ENCODE results near the gene MAGOH. TPM values are rescaled to one million over a fixed set of nuclear protein-coding genes. Genes with fewer than 3 reads are reported as not detected.

The MAGOH gene
- total and polyA plus RNA-seq, 10 of the 15 experiments (the other 5 are each of a cell fraction or from before 2014, with no cell fraction given), result 62.6 to 261 (median 89.8) TPM

GRCh38 chr1:53285546-53285945, 47.2 kb upstream of the MAGOH start:
- H3K79me2 ChIP-seq (ENCODE audit: control insufficient read depth, insufficient read depth, low read length), result no peaks in the 10 kb centered on the region
- no peak for ATAC-seq
- no peak overlapping the region for H2AFZ ChIP-seq (ENCODE audit: control insufficient read depth, low read depth, low read length)
- no peak overlapping the region for H3K9ac ChIP-seq (ENCODE audit: control insufficient read depth, insufficient read depth, low read length)
- no peaks in the 10 kb centered on the region for H4K20me1 ChIP-seq (ENCODE audit: control insufficient read depth, insufficient read depth)
- TF ChIP-seq ETV6 (conservative IDR thresholded peaks at IDR 0.05 in 1 of 2, IDR thresholded peaks at IDR 0.05 in 1 of 2; ENCODE audit: borderline replicate concordance in 1 of 2, low read depth in 1 of 2), result no peak
- TF ChIP-seq STAT1 (conservative IDR thresholded peaks at IDR 0.05), result no peak
- TF ChIP-seq E2F8 (IDR thresholded peaks at IDR 0.05; ENCODE audit: low read depth, partially characterized antibody), result no peak
- TF ChIP-seq MTA2 (IDR thresholded peaks at IDR 0.05; ENCODE audit: low read depth), result no peak
- H3K4me2 ChIP-seq (ENCODE audit: control insufficient read depth, insufficient read depth), result no peak overlapping the region
- no peaks in the 10 kb centered on the region for H3K9me3 ChIP-seq (replicated peaks; ENCODE audit: control insufficient read depth, insufficient read depth, low read length)
- in situ Hi-C loops (cut with MboI), result no loop called here
- CTCF ChIA-PET, result interaction anchor here (1.3 to 9.5 kb wide), 4 partner anchors 9 to 108 kb away, joined by 3 to 95 read pairs (median 6); no protein-coding TSS in a partner anchor
- SMC1A ChIA-PET (ENCODE audit: uncharacterized antibody, unreplicated experiment), result interaction anchor here (0.5 to 3.2 kb wide), 7 partner anchors 10 to 976 kb away, joined by 3 to 18 read pairs (median 3); no protein-coding TSS in a partner anchor
- intact Hi-C loops (cut with micrococcal nuclease; ENCODE audit: unreplicated experiment), result no loop called here
- FAIRE-seq, result no peak
- H3K27me3 ChIP-seq (replicated peaks in 1 of 2; ENCODE audit: control insufficient read depth in 2 of 2, insufficient read depth in 2 of 2, low read length in 1 of 2), result no peaks in the 10 kb centered on the region
- no peak for DNase-seq (ENCODE audit: low read depth, low spot score)
- no peak overlapping the region for H3K27ac ChIP-seq (ENCODE audit: control insufficient read depth, insufficient read depth)
- RAD21 ChIA-PET (ENCODE audit: unreplicated experiment), result interaction anchor here (0.9 to 1.7 kb wide), 6 partner anchors 11 to 108 kb away, joined by 3 to 12 read pairs (median 4); no protein-coding TSS in a partner anchor
- no peak overlapping the region for H3K4me3 ChIP-seq
- BruUV-seq (replicated peaks), result no TSS peak
- WGBS (ENCODE audit: insufficient coverage, insufficient replicate concordance, low lambda C conversion rate, missing lambda C conversion rate), result 76% methylated on average over 5 of the region's 5 CpGs
- peaks cover 26 to 27% of the 10 kb centered on the region in 2 experiments for H3K36me3 ChIP-seq (ENCODE audit: control insufficient read depth in 2 of 2, insufficient read depth in 2 of 2, low read length in 1 of 2)
- POLR2A ChIA-PET, result interaction anchor here (0.8 to 1.6 kb wide), 3 partner anchors 11 to 41 kb away, joined by 3 to 9 read pairs (median 4); no protein-coding TSS in a partner anchor
- no peaks in the 10 kb centered on the region for H3K4me1 ChIP-seq (ENCODE audit: control insufficient read depth, insufficient read depth, low read length)

Measured in GM12878 (cell line).